Measurements from ENCODE around the gene RNF225.

RNF225 gene

GRCh38 chr19:58406818-58407657 is 11.6 kb downstream of the RNF225 start:
- in situ Hi-C loops (cut with HindIII; ENCODE audit: low sequenced_read_pairs), result no loop called here
- no peak for DNase-seq (ENCODE audit: low read depth)
- TF ChIP-seq CTCF (IDR thresholded peaks at IDR 0.05; ENCODE audit: low read depth, low read length, missing control alignments), result peak; percentile 45
- peak overlapping the region; percentile 93 for H3K4me3 ChIP-seq (ENCODE audit: low read depth, low read length)

- TF ChIP-seq CTCF (IDR thresholded peaks at IDR 0.05; ENCODE audit: low read depth, low read length, missing control alignments), result no peak
- H3K4me3 ChIP-seq (ENCODE audit: low read depth, low read length), result peak overlapping the region; percentile 93
- in situ Hi-C loops (cut with HindIII; ENCODE audit: low sequenced_read_pairs), result no loop called here
- DNase-seq (ENCODE audit: low read depth), result no peak
These were observed 12.2 kb downstream of the RNF225 start for GRCh38 chr19:58407658-58408151.

- peak within 1 kb of the TSS; percentile 93 for H3K4me3 ChIP-seq (ENCODE audit: low read depth, low read length)
- no peak for TF ChIP-seq CTCF (IDR thresholded peaks at IDR 0.05; ENCODE audit: low read depth, low read length, missing control alignments)
- in situ Hi-C loops (cut with HindIII; ENCODE audit: low sequenced_read_pairs), result no loop called here
- peak; percentile 84 for DNase-seq (ENCODE audit: low read depth)
These were observed 12.9 kb downstream of the RNF225 start, which contains the start of gene ZNF584 for GRCh38 chr19:58408152-58409009. ZNF584 (plus strand) TSS chr19:58408649; CDS start chr19:58409148, 499 bp downstream.

GRCh38 chr19:58409010-58409790 is 13.7 kb downstream of the RNF225 start:
- TF ChIP-seq CTCF (IDR thresholded peaks at IDR 0.05; ENCODE audit: low read depth, low read length, missing control alignments), result no peak
- peak overlapping the region; percentile 93 for H3K4me3 ChIP-seq (ENCODE audit: low read depth, low read length)
- in situ Hi-C loops (cut with HindIII; ENCODE audit: low sequenced_read_pairs), result no loop called here
- no peak for DNase-seq (ENCODE audit: low read depth)

GRCh38 chr19:58416604-58417003 is 21.1 kb downstream of the RNF225 start:
- no peak overlapping the region for H3K4me3 ChIP-seq (ENCODE audit: low read depth, low read length)
- no peak for TF ChIP-seq CTCF (IDR thresholded peaks at IDR 0.05; ENCODE audit: low read depth, low read length, missing control alignments)
- in situ Hi-C loops (cut with HindIII; ENCODE audit: low sequenced_read_pairs), result no loop called here
- no peak for DNase-seq (ENCODE audit: low read depth)

GRCh38 chr19:58417071-58417470 is 21.6 kb downstream of the RNF225 start:
- no peak overlapping the region for H3K4me3 ChIP-seq (ENCODE audit: low read depth, low read length)
- in situ Hi-C loops (cut with HindIII; ENCODE audit: low sequenced_read_pairs), result no loop called here
- no peak for DNase-seq (ENCODE audit: low read depth)
- no peak for TF ChIP-seq CTCF (IDR thresholded peaks at IDR 0.05; ENCODE audit: low read depth, low read length, missing control alignments)
